Right lobe of liver (tissue), 4 donors: ENCODE results near the gene GPC2.
"Not testable (repeated sequence)": the region's sequence is repeated elsewhere in the genome, so short reads cannot be mapped to it uniquely, and the experiment has no call there.

Experiments
- CTCF ChIP-seq, 4 donors: fragments of 200-600 bp in 3 of 4; fragments of 450-650 bp in 1 of 4; IDR thresholded peaks; one replicate each; pipeline versions ENCODE4 v1.5.1 to v1.8.0; 2016 to 2022; ENCODE audit warnings: antibody characterized with exemption in 4 of 4, mild to moderate bottlenecking in 2 of 4
- POLR2A ChIP-seq: fragments of 450-650 bp; IDR thresholded peaks from one replicate; pipeline ENCODE4 v1.6.1; 2017; ENCODE audit warnings: antibody characterized with exemption, mild to moderate bottlenecking
- donor health status: DM: no; HTN: no; CAD: no.
- donor health status: DM: no; HTN: no; CAD: no.
- donor health status: DM: no; HTN: yes; CAD: no.

DNA sequence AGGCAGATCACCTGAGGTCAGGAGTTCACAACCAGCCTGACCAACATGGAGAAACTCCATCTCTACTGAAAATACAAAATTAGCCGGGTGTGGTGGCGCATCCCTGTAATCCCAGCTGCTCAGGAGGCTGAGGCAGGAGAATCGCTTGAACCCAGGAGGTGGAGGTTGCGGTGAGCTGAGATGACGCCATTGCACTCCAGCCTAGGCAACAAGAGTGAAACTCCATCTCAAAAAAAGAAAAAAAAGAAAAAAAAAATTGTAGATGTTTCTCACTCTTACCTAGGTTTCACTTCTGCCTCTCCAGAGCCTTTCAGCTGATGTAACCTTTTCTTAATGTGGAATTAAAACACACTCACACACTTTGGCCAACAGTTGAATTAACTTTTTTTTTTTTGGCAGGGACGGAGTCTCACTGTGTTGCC is 18.7 kb upstream of the GPC2 start:
- not testable (repeated sequence) for TF ChIP-seq CTCF (IDR thresholded peaks at IDR 0.05); POLR2A
